ENCODE data around the gene GBP6.
"Not testable (repeated sequence)": the region's sequence is repeated elsewhere in the genome, so short reads cannot be mapped to it uniquely, and the experiment has no call there.

The GBP6 gene

GRCh38 chr1:89373810-89374209 lies 10.0 kb downstream of the GBP6 start:
- not testable (repeated sequence) for DNase-seq (ENCODE audit: low spot score)

GRCh38 chr1:89378001-89378400 lies 14.1 kb downstream of the GBP6 start:
- DNase-seq (ENCODE audit: low spot score), result no peak

GRCh38 chr1:89381618-89382017 lies 17.8 kb downstream of the GBP6 start:
- no peak for DNase-seq (ENCODE audit: low spot score)

- no peak for DNase-seq (ENCODE audit: low spot score)
Measured at GRCh38 chr1:89382479-89382878, 18.6 kb downstream of the GBP6 start.

- no peak for DNase-seq (ENCODE audit: low spot score)
Measured at GRCh38 chr1:89383185-89383584, 19.3 kb downstream of the GBP6 start.

- no peak for DNase-seq (ENCODE audit: low spot score)
Measured at GRCh38 chr1:89390707-89391106, 26.8 kb downstream of the GBP6 start.

- DNase-seq (ENCODE audit: low spot score), result no peak
Measured at GRCh38 chr1:89391686-89392085, 27.8 kb downstream of the GBP6 start.

GRCh38 chr1:89394851-89395250 lies 31.0 kb downstream of the GBP6 start:
- no peak for DNase-seq (ENCODE audit: low spot score)

- no peak for DNase-seq (ENCODE audit: low spot score)
Measured at GRCh38 chr1:89396902-89397301, 33.0 kb downstream of the GBP6 start.

- no peak for DNase-seq (ENCODE audit: low spot score)
Measured at GRCh38 chr1:89405275-89405929, 41.5 kb downstream of the GBP6 start.

GRCh38 chr1:89407360-89407759 lies 43.5 kb downstream of the GBP6 start:
- DNase-seq (ENCODE audit: low spot score), result no peak

- not testable (repeated sequence) for DNase-seq (ENCODE audit: low spot score)
Measured at GRCh38 chr1:89407768-89408167, 43.9 kb downstream of the GBP6 start.

GRCh38 chr1:89425056-89425455 lies 61.2 kb downstream of the GBP6 start:
- DNase-seq (ENCODE audit: low spot score), result no peak

GRCh38 chr1:89429062-89429461 lies 65.2 kb downstream of the GBP6 start:
- no peak for DNase-seq (ENCODE audit: low spot score)

GRCh38 chr1:89429681-89430080 lies 65.8 kb downstream of the GBP6 start:
- not testable (repeated sequence) for DNase-seq (ENCODE audit: low spot score)

- no peak for DNase-seq (ENCODE audit: low spot score)
Measured at GRCh38 chr1:89433421-89433820, 69.6 kb downstream of the GBP6 start.

- not testable (repeated sequence) for DNase-seq (ENCODE audit: low spot score)
Measured at GRCh38 chr1:89434058-89434780, 70.4 kb downstream of the GBP6 start.

All from cerebellar cortex (tissue), 1 donor.